Activated naive CD4-positive, alpha-beta T cell treated with Interleukin-2 at 50 U/mL for 16 hours (primary cell): ENCODE results near the gene CDC20.

Experiments used
- DNase-seq: peaks from one replicate; pipeline ENCODE4 v3.0.0-alpha.2; 2020

Gene CDC20

GRCh38 chr1:43358746-43359693, at the start of gene CDC20:
TSS of gene CDC20 (plus strand) at chr1:43358981. CDS start at chr1:43359216, 235 bp downstream.
- DNase-seq = peak; percentile 99

- no peak for DNase-seq
Observed at GRCh38 chr1:43309405-43310025, 49.3 kb upstream of the CDC20 start.

- no peak for DNase-seq
Observed at GRCh38 chr1:43311521-43311920, 47.3 kb upstream of the CDC20 start.

- DNase-seq = no peak
Observed at GRCh38 chr1:43312212-43312623, 46.6 kb upstream of the CDC20 start.

GRCh38 chr1:43312663-43313515, 45.9 kb upstream of the CDC20 start:
- DNase-seq = no peak

GRCh38 chr1:43313771-43314170, 45.0 kb upstream of the CDC20 start:
- no peak for DNase-seq

GRCh38 chr1:43314233-43314632, 44.5 kb upstream of the CDC20 start:
- DNase-seq = no peak

- no peak for DNase-seq
Observed at GRCh38 chr1:43315481-43315880, 43.3 kb upstream of the CDC20 start.

- DNase-seq = no peak
Observed at GRCh38 chr1:43315963-43316737, 42.6 kb upstream of the CDC20 start.

- no peak for DNase-seq
Observed at GRCh38 chr1:43316738-43317520, 41.9 kb upstream of the CDC20 start.

- no peak for DNase-seq
Observed at GRCh38 chr1:43317817-43318471, 40.8 kb upstream of the CDC20 start.

GRCh38 chr1:43318831-43319230, 40.0 kb upstream of the CDC20 start:
- no peak for DNase-seq

GRCh38 chr1:43319288-43319687, 39.5 kb upstream of the CDC20 start:
- no peak for DNase-seq

GRCh38 chr1:43319766-43320165, 39.0 kb upstream of the CDC20 start:
- DNase-seq = no peak

GRCh38 chr1:43321331-43321891, 37.4 kb upstream of the CDC20 start:
- DNase-seq = no peak

- no peak for DNase-seq
Observed at GRCh38 chr1:43322506-43322905, 36.3 kb upstream of the CDC20 start.

- DNase-seq = no peak
Observed at GRCh38 chr1:43324810-43325209, 34.0 kb upstream of the CDC20 start.

- DNase-seq = no peak
Observed at GRCh38 chr1:43325381-43325780, 33.4 kb upstream of the CDC20 start.

- no peak for DNase-seq
Observed at GRCh38 chr1:43327549-43328292, 31.1 kb upstream of the CDC20 start.
